Aorta (tissue), 5 donors: Measurements from ENCODE around the gene CCT5. TPM values are rescaled to one million over a fixed set of nuclear protein-coding genes. Genes with fewer than 3 reads are reported as not detected.

Experiments used
- ATAC-seq: fragments of 200-7000 bp; cut with Tn5 transposase; one replicate; pipeline ENCODE4 v1.9.1; 2022; ENCODE audit warnings: moderate library complexity; ENCODE audit not compliant: low FRiP score
- DNase-seq, 2 donors: peaks; one replicate each; pipeline ENCODE4 v3.0.0-alpha.2; 2020
- H3K27ac ChIP-seq, 2 donors: one replicate each; pipeline ENCODE4 v1.5.1; 2013; ENCODE audit warnings: low read length in 2 of 2, mild to moderate bottlenecking in 2 of 2, moderate library complexity in 2 of 2, control low read depth in 1 of 2, inconsistent platforms in 1 of 2, low read depth in 1 of 2
- H3K27me3 ChIP-seq, 2 donors: one replicate each; pipeline ENCODE4 v1.6.1; 2013; ENCODE audit warnings: control low read depth in 1 of 2, low read length in 1 of 2, mild to moderate bottlenecking in 1 of 2, moderate library complexity in 1 of 2; ENCODE audit not compliant: insufficient read depth in 2 of 2, control insufficient read depth in 1 of 2
- H3K36me3 ChIP-seq, 2 donors: one replicate each; pipeline ENCODE4 v1.6.1; 2013; ENCODE audit warnings: control low read depth in 1 of 2, low read length in 1 of 2, mild to moderate bottlenecking in 1 of 2; ENCODE audit not compliant: insufficient read depth in 2 of 2, control insufficient read depth in 1 of 2
- H3K4me1 ChIP-seq, 2 donors: one replicate each; pipeline ENCODE4 v1.6.1; 2013; ENCODE audit warnings: low read length in 2 of 2, control low read depth in 1 of 2, mild to moderate bottlenecking in 1 of 2, moderate library complexity in 1 of 2; ENCODE audit not compliant: insufficient read depth in 2 of 2, control insufficient read depth in 1 of 2
- H3K4me3 ChIP-seq, 2 donors: one replicate each; pipeline ENCODE4 v1.5.1; 2013; ENCODE audit warnings: low read length in 2 of 2, control low read depth in 1 of 2, mild to moderate bottlenecking in 1 of 2
- H3K9me3 ChIP-seq: one replicate; pipeline ENCODE4 v1.6.1; 2013; ENCODE audit warnings: mild to moderate bottlenecking, low read length; ENCODE audit not compliant: control insufficient read depth
- WGBS, 2 donors: extraction: QIAGEN DNeasy Blood & Tissue Kit; methylation state at CpG; one replicate each; pipeline ENCODE4 v1.1.7; 2013; 5-methylcytosine and 5-hydroxymethylcytosine counted together
- intact Hi-C, 2 donors: fragments of 100-400 bp; cut with DNase I; formaldehyde crosslinking; loops; one replicate each; pipeline versions ENCODE4 v1.14.2 to v1.15.0; 2022
- polyA plus RNA-seq, 2 donors: library from polyadenylated mRNA; stranded (reverse); fragments of 200-250 nt; gene quantifications; one replicate each; pipeline ENCODE4 v1.2.3, GENCODE V29; 2013
- total RNA-seq, 2 donors: library from RNA; stranded (reverse); fragmentation: NEBNext Ultra II Directional; extraction: Animal tissue kit (Norgen Biotek cat#: 25700); gene quantifications; one replicate each; pipeline ENCODE4 v1.2.1, GENCODE V29; 2021
- donor health status: healthy with polysubstance abuse.
- donor health status: Bipolar disorder and iron deficiency.
- donor health status: DM: no; HTN: no; CAD: no.
- donor health status: DM: no; HTN: no; CAD: no.
- donor health status: DM: yes; HTN: yes; CAD: no.

The CCT5 gene
- total and polyA plus RNA-seq, 4 donors, result 72.1 to 104 (median 79.7) TPM

DNA sequence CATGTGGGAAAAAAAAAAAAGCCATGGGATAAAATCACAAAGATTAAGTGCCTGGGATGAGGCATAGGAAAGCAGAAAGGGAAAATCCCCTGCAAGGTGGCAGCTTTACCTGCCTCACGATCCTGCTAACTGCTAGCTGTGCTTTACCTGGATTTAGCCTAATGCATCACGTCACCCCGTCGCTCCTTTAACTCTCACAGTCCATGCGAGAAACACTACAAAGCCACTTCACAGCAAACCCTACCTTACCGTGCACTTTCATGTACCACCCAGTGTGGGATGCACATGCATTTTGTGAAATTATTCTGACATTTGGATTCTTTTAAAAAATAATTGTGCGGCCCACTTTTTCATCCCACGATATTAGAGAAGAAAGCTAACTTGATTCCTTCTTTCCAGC lies 31.4 kb upstream of the CCT5 start:
- no peaks in the 10 kb centered on the region for H3K4me1 ChIP-seq
- WGBS, 2 donors, result 90 to 93% methylated on average over 8 of the region's 8 CpGs
- no peaks in the 10 kb centered on the region for H3K27me3 ChIP-seq
- H3K4me3 ChIP-seq, result no peak overlapping the region
- no peak overlapping the region for H3K27ac ChIP-seq
- intact Hi-C loops, result no loop called here
- no peaks in the 10 kb centered on the region for H3K9me3 ChIP-seq
- H3K36me3 ChIP-seq, result no peaks in the 10 kb centered on the region
- ATAC-seq (no peak), DNase-seq (no peak)

DNA sequence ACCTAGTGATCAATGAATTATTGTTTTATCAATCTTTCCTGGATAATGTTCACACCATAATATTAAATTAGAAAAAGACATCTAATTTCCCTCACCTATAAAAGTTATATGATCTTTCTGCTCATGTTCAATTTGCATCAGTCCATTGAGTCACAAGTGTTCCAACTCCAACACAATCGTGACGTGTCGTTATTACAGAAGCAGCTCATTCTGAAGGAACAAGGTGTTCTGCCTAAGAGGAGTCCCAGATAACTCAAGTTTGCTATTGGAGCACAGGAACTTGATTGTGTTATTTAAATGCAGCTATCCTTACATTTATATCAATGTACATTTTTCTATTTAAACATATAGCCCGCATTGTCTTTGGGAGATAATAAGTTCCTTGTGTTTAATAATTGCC lies 31.0 kb upstream of the CCT5 start:
- ATAC-seq, result no peak
- no peak overlapping the region for H3K4me3 ChIP-seq
- H3K36me3 ChIP-seq, result no peaks in the 10 kb centered on the region
- 92 to 94% methylated on average over 4 of the region's 4 CpGs for WGBS, 2 donors
- intact Hi-C loops, result no loop called here
- H3K9me3 ChIP-seq, result no peaks in the 10 kb centered on the region
- H3K4me1 ChIP-seq, result no peaks in the 10 kb centered on the region
- DNase-seq, result no peak
- no peaks in the 10 kb centered on the region for H3K27me3 ChIP-seq
- H3K27ac ChIP-seq, result no peak overlapping the region

- Histone ChIP-seq H3K27me3 (no peaks in the 10 kb centered on the region), H3K9me3 (no peaks in the 10 kb centered on the region), H3K27ac (no peak overlapping the region), H3K4me1 (no peaks in the 10 kb centered on the region), H3K36me3 (no peaks in the 10 kb centered on the region), H3K4me3 (no peak overlapping the region)
- WGBS, 2 donors, result 75% methylated on average over 8 of the region's 8 CpGs
- DNase-seq (no peak), ATAC-seq (no peak)
- intact Hi-C loops, result no loop called here
Observed at GRCh38 chr5:10220248-10220647, 29.8 kb upstream of the CCT5 start.

DNA sequence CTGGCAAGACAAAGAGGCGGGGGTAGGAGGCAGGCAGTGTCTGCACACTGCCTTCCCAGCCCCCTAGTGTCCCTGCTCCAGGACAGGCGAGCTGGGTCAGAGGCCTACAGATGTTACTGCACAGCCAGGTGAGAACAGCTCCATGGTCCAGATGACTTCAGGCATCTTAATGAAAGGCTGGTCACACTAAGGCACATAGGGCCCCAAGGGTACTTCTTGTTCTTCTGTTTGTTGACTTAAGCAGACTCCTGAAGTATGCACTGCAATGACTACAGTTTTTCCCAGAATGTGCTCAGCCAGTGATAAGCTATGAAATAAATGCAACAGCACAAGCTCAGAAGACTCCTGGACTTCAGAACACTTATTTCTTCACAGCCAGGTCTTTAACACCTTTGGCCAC lies 27.8 kb upstream of the CCT5 start:
- ATAC-seq (no peak), DNase-seq (no peak)
- Histone ChIP-seq H3K36me3 (no peaks in the 10 kb centered on the region), H3K27me3 (no peaks in the 10 kb centered on the region), H3K4me3 (no peak overlapping the region), H3K4me1 (no peaks in the 10 kb centered on the region), H3K9me3 (no peaks in the 10 kb centered on the region), H3K27ac (no peak overlapping the region)
- intact Hi-C loops, result no loop called here
- WGBS, 2 donors, result 96 to 99% methylated on average over 2 of the region's 2 CpGs

- Histone ChIP-seq H3K27ac (no peak overlapping the region), H3K27me3 (no peaks in the 10 kb centered on the region), H3K9me3 (no peaks in the 10 kb centered on the region), H3K36me3 (no peaks in the 10 kb centered on the region), H3K4me3 (no peak overlapping the region), H3K4me1 (no peaks in the 10 kb centered on the region)
- ATAC-seq, result no peak
- WGBS, 2 donors, result 80 to 83% methylated on average over 7 of the region's 7 CpGs
- intact Hi-C loops, result no loop called here
- no peak for DNase-seq
Observed at GRCh38 chr5:10227379-10227778, 22.7 kb upstream of the CCT5 start.

DNA sequence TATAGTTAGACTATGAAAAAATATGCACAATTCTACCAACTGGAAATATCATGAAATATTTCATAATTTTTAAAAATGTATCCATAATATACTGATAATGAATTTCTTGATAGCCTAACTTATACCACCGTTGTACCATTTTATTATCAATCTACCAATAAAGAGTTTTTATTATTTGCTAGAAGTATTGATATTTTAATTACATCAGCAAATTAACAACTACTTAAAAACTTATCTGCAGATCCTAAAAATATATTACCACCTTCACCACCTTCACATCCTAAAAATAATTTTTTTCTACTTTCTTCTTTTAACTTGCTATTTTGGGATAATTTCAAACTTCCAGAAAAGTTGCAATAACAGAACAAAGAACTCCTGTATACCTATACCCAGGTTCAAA lies 21.8 kb upstream of the CCT5 start:
- Histone ChIP-seq H3K4me1 (no peaks in the 10 kb centered on the region), H3K27me3 (no peaks in the 10 kb centered on the region), H3K36me3 (no peaks in the 10 kb centered on the region), H3K27ac (no peak overlapping the region), H3K9me3 (no peaks in the 10 kb centered on the region), H3K4me3 (no peak overlapping the region)
- DNase-seq, result no peak
- WGBS, 2 donors, result 90 to 97% methylated on average over 1 of the region's 1 CpG
- no peak for ATAC-seq
- intact Hi-C loops, result no loop called here

GRCh38 chr5:10229306-10230048 lies 20.6 kb upstream of the CCT5 start:
- Histone ChIP-seq H3K27me3 (no peaks in the 10 kb centered on the region), H3K27ac (no peak overlapping the region), H3K9me3 (no peaks in the 10 kb centered on the region), H3K4me3 (no peak overlapping the region), H3K4me1 (no peaks in the 10 kb centered on the region), H3K36me3 (no peaks in the 10 kb centered on the region)
- ATAC-seq (no peak), DNase-seq (no peak)
- 60 to 63% methylated on average over 11 of the region's 11 CpGs for WGBS, 2 donors
- intact Hi-C loops, result no loop called here

- Histone ChIP-seq H3K4me1 (no peaks in the 10 kb centered on the region), H3K4me3 (no peak overlapping the region), H3K9me3 (no peaks in the 10 kb centered on the region), H3K27ac (no peak overlapping the region), H3K36me3 (peaks cover 0 to 2% of the 10 kb centered on the region in 2 donors), H3K27me3 (no peaks in the 10 kb centered on the region)
- 97 to 99% methylated on average over 9 of the region's 9 CpGs for WGBS, 2 donors
- ATAC-seq (no peak), DNase-seq (no peak)
- intact Hi-C loops, result no loop called here
Observed at GRCh38 chr5:10232386-10232785, 17.7 kb upstream of the CCT5 start.

DNA sequence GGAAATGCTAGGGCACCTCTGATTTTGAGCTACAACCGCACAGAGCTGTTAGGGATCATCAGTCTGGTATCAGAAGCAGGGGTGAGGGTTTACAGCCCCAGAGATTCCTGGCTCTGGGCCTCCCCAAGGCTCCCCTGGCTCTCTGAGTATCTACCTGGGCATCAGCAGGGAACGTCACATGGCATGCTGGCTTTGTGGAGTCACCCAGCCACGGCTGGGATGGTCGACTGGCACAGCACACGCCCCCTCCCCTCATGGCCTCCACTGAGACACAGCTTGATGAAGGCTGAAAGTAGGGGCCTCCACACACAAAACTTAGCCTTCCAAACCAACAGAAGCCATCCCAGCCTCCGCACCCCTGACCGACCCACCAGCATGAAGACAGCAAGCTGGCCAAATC lies 17.1 kb upstream of the CCT5 start:
- Histone ChIP-seq H3K4me1 (no peaks in the 10 kb centered on the region), H3K9me3 (no peaks in the 10 kb centered on the region), H3K36me3 (peaks cover 0 to 2% of the 10 kb centered on the region in 2 donors), H3K27ac (no peak overlapping the region), H3K27me3 (no peaks in the 10 kb centered on the region), H3K4me3 (no peak overlapping the region)
- no peak for ATAC-seq
- DNase-seq, result no peak
- WGBS, 2 donors, result 77 to 80% methylated on average over 7 of the region's 7 CpGs
- intact Hi-C loops, result no loop called here
